HG03354 (cell line): ENCODE results near the gene WNT3A.

Experiments used
- ATAC-seq: cut with Tn5 transposase; IDR thresholded peaks from one replicate; pipeline ENCODE4 v1.9.1; 2021; ENCODE audit warnings: mild to moderate bottlenecking; ENCODE audit not compliant: unreplicated experiment, poor library complexity, severe bottlenecking

Gene WNT3A

DNA sequence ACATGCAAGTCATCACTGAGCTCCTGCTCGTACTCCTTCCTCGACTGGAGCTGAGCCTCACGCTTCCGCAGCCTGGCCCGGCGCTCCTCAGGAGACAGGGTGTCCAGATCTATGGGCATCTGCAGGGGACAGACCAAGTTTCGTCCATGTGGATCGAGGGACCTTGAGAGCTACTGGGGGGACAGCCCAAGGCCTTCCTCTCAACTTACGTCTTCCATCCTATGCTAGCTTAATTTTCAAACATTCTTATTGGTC, 99.9 kb downstream of the WNT3A start:
- ATAC-seq: no peak

DNA sequence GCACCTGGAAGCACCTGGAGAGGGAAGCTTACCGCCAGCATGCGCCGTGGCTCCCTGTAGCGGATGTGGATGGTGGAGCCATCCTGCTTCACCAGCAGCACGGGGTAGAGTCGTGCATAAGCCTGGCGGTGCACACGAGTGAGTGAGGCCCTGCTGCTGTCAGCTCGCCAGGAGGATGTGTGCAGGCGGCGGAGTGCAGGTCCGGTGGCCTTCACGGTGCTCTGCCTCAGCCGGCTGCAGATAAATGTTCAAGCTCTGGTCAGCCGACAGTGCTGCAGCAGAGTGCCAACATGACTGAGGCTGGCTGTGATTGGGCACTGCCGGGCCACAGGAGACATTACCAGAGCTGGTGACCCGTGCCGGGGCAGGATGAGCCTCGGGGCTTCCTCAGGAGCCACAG, 100.8 kb downstream of the WNT3A start:
- ATAC-seq: no peak

DNA sequence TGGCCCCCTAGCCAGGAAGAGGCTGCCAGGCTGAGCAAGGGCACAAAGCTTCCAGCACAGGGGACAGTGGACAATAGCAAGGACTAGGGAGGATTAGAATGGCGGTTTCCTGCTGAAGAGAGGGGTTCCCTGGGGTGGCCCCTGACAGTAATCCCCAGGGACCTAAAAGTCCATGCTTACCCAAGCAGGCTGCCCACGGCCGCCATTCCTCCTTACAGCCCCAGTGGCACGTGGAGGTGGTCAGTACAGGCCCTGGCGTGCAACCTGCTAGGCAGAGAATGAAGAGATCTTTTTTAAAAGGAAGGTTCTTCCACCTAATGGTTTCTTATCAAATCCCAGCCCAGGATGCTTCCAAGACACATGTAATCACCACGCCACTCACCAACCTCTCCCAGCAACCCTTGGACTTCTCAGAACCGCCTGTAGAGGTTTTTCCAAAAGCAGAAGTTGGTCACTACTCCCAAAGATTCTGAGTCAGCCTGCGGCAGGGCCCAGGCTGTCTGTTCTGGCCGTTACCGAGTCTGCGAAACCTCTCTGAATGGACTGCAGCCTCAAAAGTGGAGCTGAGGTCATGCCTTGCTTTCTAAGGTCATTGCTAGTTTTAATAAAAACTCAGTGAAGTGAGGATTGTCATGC, 101.4 kb downstream of the WNT3A start:
- ATAC-seq: no peak

DNA sequence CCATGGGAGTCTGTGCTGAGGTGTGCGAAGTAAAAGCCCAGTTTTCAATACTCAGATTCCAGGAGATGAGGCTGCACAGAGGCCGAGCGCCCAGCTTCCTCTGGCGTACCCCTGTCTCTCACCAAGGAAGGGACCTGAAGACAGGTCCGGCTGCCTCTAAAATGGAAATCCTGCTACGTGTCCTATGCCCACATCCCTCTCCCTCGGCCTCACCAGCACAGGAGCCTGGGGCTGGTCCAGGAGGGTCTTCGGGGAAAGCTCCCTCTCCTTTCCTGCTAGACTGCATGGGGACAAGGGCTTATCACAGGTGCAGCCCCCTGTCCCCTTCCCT, 101.9 kb downstream of the WNT3A start:
- ATAC-seq: peak; percentile 12

DNA sequence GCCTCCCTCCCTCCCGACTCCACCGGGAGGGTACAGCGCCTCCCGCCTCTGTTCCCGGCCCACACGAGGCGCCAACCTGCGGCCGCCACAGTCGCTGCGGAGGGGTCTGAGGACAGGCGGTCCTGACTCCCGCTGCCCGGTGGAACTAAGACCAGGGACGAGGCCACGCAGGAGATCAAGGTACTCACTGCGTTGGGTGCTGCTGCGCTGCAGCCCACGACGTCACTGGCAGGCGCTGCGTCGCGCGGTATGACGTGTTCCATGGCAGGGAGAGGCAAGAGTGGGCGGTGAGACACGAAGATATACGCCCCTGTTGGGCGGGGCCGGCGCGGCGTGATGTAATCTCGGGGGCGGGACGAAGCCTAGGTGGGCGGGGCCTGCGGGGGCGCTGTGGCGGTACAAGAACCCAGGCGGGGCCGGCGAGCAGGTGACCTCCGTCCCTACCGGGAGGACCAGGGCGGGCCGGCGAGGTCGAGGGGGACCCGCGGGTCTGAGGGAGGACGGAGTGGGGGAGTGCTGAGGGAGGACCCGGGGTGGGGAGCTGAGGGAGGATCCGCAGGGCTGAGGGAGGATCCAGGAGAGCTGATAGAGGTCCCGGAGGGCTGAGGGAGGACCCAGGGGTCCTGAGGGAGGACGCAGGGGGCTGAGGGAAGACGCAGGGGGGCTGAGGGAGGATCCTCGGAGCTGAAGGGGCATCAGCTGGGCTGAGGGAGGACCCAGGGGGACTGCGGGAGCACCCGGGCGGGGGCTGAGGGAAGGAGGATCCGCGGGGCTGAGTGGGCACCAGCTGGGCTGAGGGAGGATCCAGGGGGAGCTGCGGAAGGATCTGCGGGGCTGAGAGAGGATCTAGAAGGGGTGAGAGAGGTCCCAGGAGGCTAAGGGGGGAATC, 102.5 kb downstream of the WNT3A start, which contains the start of gene MRPL55:
Gene MRPL55 (minus strand): TSS at position 227 of the 889 bp plus-strand sequence. CDS start 1,039 bp downstream, outside the sequence.
- peak; percentile 92 for ATAC-seq

DNA sequence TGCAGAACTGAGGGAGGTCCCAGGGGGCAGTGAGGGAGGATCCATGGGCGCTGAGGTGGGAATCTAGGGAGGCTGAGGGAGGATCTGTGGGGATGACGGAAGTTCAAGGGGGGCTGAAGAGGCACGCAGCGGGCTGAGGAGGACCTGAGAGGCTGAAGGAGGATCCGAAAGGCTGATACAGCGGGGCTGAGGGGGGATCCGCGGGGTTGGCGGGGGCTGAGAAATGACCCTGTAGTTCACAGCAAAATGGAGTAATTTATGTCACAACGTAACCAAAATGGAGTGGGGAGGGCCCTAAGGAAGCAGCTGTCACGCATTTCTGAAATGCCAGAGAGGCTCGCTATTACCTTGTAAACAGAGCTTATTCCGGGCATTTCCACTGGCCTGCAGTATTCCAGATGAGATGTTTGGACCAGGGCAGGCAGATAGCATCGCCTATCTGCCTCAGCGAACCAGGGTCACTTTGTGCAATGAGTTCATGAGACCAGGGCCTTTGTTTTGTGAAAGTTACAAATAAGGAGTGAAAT, 103.2 kb downstream of the WNT3A start:
- no peak for ATAC-seq

DNA sequence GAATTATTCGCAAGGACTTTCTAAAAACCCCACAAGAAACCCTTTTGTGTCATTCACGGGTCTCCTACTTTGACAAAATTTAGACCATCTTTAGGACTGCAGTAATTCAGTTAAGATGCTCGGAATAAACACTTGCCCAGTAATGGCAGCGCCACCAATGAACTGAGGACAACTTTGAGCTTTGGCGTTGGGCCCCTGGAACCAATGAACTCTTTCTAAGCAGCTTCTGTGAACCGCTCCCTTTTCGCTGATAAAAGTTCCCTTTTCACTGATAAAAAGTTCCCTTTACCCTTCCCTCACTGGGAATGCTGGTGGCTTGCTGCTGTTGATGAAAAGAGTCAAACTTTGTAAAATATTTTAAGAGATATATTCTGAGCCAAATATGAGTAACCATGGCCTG, 103.8 kb downstream of the WNT3A start:
- no peak for ATAC-seq
